ENCODE measurements around the gene GP1BA. TPM values are rescaled to one million over a fixed set of nuclear protein-coding genes. Genes with fewer than 3 reads are reported as not detected.

Gene GP1BA
- total RNA-seq, 1 experiment from 2014 or later: not detected

DNA sequence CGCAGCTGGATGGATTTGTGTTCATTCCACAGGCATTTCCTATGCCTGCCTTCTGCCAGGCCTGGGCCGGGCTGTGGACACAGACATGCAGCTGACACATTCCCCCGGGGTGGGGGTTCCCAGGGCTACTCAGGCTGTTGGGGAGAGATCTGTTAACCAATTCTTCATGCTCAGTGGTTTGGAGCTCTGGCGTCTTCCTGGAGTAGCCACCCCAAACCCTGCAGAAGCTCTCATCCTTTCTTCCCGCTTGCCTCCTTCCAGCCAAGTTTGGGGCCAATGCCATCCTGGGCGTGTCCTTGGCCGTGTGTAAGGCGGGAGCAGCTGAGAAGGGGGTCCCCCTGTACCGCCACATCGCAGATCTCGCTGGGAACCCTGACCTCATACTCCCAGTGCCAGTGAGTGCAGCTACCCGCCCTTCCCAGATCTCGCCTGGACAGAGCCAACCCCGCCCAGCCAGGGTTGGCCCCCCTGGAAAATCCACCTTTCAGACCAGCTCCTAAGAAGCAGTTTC is 21.4 kb downstream of the GP1BA start:
- CTCF ChIA-PET: no interaction called here
- no peak overlapping the region for H3K4me3 ChIP-seq (ENCODE audit: low read depth, low read length, poor library complexity, severe bottlenecking)
- H3K4me1 ChIP-seq (ENCODE audit: insufficient read depth, low read length, poor library complexity, severe bottlenecking): peaks cover 9% of the 10 kb centered on the region
- no TSS peak for BruUV-seq (replicated peaks)
- no peak for DNase-seq (ENCODE audit: low spot score)
- H3K27ac ChIP-seq (ENCODE audit: low read depth, low read length, poor library complexity, severe bottlenecking): no peak overlapping the region
- no peaks in the 10 kb centered on the region for H3K36me3 ChIP-seq (ENCODE audit: insufficient read depth, low read length, poor library complexity, severe bottlenecking)
- intact Hi-C loops (cut with micrococcal nuclease; ENCODE audit: unreplicated experiment): no loop called here
- no peak for TF ChIP-seq EZH2 (IDR thresholded peaks at IDR 0.05; ENCODE audit: borderline replicate concordance, low read depth, low read length, poor library complexity, severe bottlenecking)
- TF ChIP-seq, protein P1, sequence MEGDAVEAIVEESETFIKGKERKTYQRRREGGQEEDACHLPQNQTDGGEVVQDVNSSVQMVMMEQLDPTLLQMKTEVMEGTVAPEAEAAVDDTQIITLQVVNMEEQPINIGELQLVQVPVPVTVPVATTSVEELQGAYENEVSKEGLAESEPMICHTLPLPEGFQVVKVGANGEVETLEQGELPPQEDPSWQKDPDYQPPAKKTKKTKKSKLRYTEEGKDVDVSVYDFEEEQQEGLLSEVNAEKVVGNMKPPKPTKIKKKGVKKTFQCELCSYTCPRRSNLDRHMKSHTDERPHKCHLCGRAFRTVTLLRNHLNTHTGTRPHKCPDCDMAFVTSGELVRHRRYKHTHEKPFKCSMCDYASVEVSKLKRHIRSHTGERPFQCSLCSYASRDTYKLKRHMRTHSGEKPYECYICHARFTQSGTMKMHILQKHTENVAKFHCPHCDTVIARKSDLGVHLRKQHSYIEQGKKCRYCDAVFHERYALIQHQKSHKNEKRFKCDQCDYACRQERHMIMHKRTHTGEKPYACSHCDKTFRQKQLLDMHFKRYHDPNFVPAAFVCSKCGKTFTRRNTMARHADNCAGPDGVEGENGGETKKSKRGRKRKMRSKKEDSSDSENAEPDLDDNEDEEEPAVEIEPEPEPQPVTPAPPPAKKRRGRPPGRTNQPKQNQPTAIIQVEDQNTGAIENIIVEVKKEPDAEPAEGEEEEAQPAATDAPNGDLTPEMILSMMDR (conservative IDR thresholded peaks at IDR 0.05; ENCODE audit: low read depth, low read length): no peak
- POLR2A ChIA-PET (ENCODE audit: low non-redundant PET): no interaction called here
- H3K9me3 ChIP-seq (ENCODE audit: low read depth, low read length, poor library complexity, severe bottlenecking): no peaks in the 10 kb centered on the region
- H3K27me3 ChIP-seq (replicated peaks; ENCODE audit: insufficient read depth, low read depth, low read length, poor library complexity): no peaks in the 10 kb centered on the region

DNA sequence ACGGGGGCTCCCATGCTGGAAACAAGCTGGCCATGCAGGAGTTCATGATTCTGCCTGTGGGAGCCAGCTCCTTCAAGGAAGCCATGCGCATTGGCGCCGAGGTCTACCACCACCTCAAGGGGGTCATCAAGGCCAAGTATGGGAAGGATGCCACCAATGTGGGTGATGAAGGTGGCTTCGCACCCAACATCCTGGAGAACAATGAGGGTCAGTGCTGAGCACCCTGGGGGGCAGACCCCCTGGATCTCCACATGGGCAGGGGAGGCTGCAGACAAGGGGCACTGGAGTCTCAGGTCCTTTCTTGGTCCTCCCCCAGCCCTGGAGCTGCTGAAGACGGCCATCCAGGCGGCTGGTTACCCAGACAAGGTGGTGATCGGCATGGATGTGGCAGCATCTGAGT is 23.0 kb downstream of the GP1BA start:
- peaks cover 9% of the 10 kb centered on the region for H3K4me1 ChIP-seq (ENCODE audit: insufficient read depth, low read length, poor library complexity, severe bottlenecking)
- DNase-seq (ENCODE audit: low spot score): no peak
- ChIA-PET POLR2A (ENCODE audit: low non-redundant PET) (no interaction called here), CTCF (no interaction called here)
- H3K4me3 ChIP-seq (ENCODE audit: low read depth, low read length, poor library complexity, severe bottlenecking): no peak overlapping the region
- H3K9me3 ChIP-seq (ENCODE audit: low read depth, low read length, poor library complexity, severe bottlenecking): no peaks in the 10 kb centered on the region
- no peaks in the 10 kb centered on the region for H3K27me3 ChIP-seq (replicated peaks; ENCODE audit: insufficient read depth, low read depth, low read length, poor library complexity)
- no peak overlapping the region for H3K27ac ChIP-seq (ENCODE audit: low read depth, low read length, poor library complexity, severe bottlenecking)
- peaks cover 6% of the 10 kb centered on the region for H3K36me3 ChIP-seq (ENCODE audit: insufficient read depth, low read length, poor library complexity, severe bottlenecking)
- no peak for TF ChIP-seq EZH2 (IDR thresholded peaks at IDR 0.05; ENCODE audit: borderline replicate concordance, low read depth, low read length, poor library complexity, severe bottlenecking)
- BruUV-seq (replicated peaks): no TSS peak
- intact Hi-C loops (cut with micrococcal nuclease; ENCODE audit: unreplicated experiment): no loop called here

GRCh38 chr17:4956493-4957061 is 24.5 kb downstream of the GP1BA start:
- H3K4me3 ChIP-seq (ENCODE audit: low read depth, low read length, poor library complexity, severe bottlenecking): no peak overlapping the region
- peaks cover 6% of the 10 kb centered on the region for H3K36me3 ChIP-seq (ENCODE audit: insufficient read depth, low read length, poor library complexity, severe bottlenecking)
- H3K27me3 ChIP-seq (replicated peaks; ENCODE audit: insufficient read depth, low read depth, low read length, poor library complexity): no peaks in the 10 kb centered on the region
- DNase-seq (ENCODE audit: low spot score): no peak
- ChIA-PET POLR2A (ENCODE audit: low non-redundant PET) (no interaction called here), CTCF (no interaction called here)
- intact Hi-C loops (cut with micrococcal nuclease; ENCODE audit: unreplicated experiment): no loop called here
- TF ChIP-seq, protein P1 (conservative IDR thresholded peaks at IDR 0.05; ENCODE audit: low read depth, low read length): peak; percentile 57
- TF ChIP-seq EZH2 (IDR thresholded peaks at IDR 0.05; ENCODE audit: borderline replicate concordance, low read depth, low read length, poor library complexity, severe bottlenecking): no peak
- no TSS peak for BruUV-seq (replicated peaks)
- H3K27ac ChIP-seq (ENCODE audit: low read depth, low read length, poor library complexity, severe bottlenecking): no peak overlapping the region
- no peaks in the 10 kb centered on the region for H3K9me3 ChIP-seq (ENCODE audit: low read depth, low read length, poor library complexity, severe bottlenecking)
- H3K4me1 ChIP-seq (ENCODE audit: insufficient read depth, low read length, poor library complexity, severe bottlenecking): peaks cover 7% of the 10 kb centered on the region

GRCh38 chr17:4958102-4958501 is 26.0 kb downstream of the GP1BA start:
- no peak for TF ChIP-seq EZH2 (IDR thresholded peaks at IDR 0.05; ENCODE audit: borderline replicate concordance, low read depth, low read length, poor library complexity, severe bottlenecking)
- TF ChIP-seq, protein P1 (conservative IDR thresholded peaks at IDR 0.05; ENCODE audit: low read depth, low read length): no peak
- Histone ChIP-seq H3K9me3 (ENCODE audit: low read depth, low read length, poor library complexity, severe bottlenecking) (no peaks in the 10 kb centered on the region), H3K27ac (ENCODE audit: low read depth, low read length, poor library complexity, severe bottlenecking) (no peak overlapping the region), H3K4me1 (ENCODE audit: insufficient read depth, low read length, poor library complexity, severe bottlenecking) (peaks cover 7% of the 10 kb centered on the region), H3K4me3 (ENCODE audit: low read depth, low read length, poor library complexity, severe bottlenecking) (no peak overlapping the region), H3K36me3 (ENCODE audit: insufficient read depth, low read length, poor library complexity, severe bottlenecking) (peaks cover 6% of the 10 kb centered on the region), H3K27me3 (replicated peaks; ENCODE audit: insufficient read depth, low read depth, low read length, poor library complexity) (no peaks in the 10 kb centered on the region)
- no TSS peak for BruUV-seq (replicated peaks)
- ChIA-PET POLR2A (ENCODE audit: low non-redundant PET) (no interaction called here), CTCF (no interaction called here)
- intact Hi-C loops (cut with micrococcal nuclease; ENCODE audit: unreplicated experiment): no loop called here
- DNase-seq (ENCODE audit: low spot score): no peak
